Kidney (tissue), 14 donors: Measurements from ENCODE around the gene KCNJ5. TPM values are rescaled to one million over a fixed set of nuclear protein-coding genes. Genes with fewer than 3 reads are reported as not detected.

Experiments used
- DNase-seq, 5 donors: peaks; one replicate each; pipeline ENCODE4 v3.0.0-alpha.2; 2013 to 2020
- FAIRE-seq: peaks from 2 replicates; lab custom pipeline; 2012; peaks lifted over from hg19 to GRCh38; lab: Jason Lieb, UNC
- H3K27ac ChIP-seq, 2 donors: one replicate each; pipeline ENCODE4 v1.7.0; 2013; ENCODE audit warnings: low read depth in 2 of 2, low read length in 2 of 2, inconsistent platforms in 1 of 2
- H3K27me3 ChIP-seq: one replicate; pipeline ENCODE4 v1.7.1; 2013; ENCODE audit warnings: low read length, inconsistent platforms; ENCODE audit not compliant: control insufficient read depth, insufficient read depth
- H3K36me3 ChIP-seq, 3 donors: one replicate each; pipeline versions ENCODE4 v1.7.0 to v1.7.1; 2013; ENCODE audit warnings: low read length in 3 of 3, control low read depth in 1 of 3, inconsistent platforms in 1 of 3; ENCODE audit not compliant: insufficient read depth in 3 of 3, control insufficient read depth in 2 of 3
- H3K4me1 ChIP-seq, 3 donors: one replicate each; pipeline versions ENCODE4 v1.7.0 to v1.7.1; 2013; ENCODE audit warnings: low read length in 3 of 3, inconsistent platforms in 1 of 3, low read depth in 1 of 3; ENCODE audit not compliant: control insufficient read depth in 2 of 3, insufficient read depth in 2 of 3
- H3K4me3 ChIP-seq, 3 donors: one replicate each; pipeline versions ENCODE4 v1.7.0 to v1.8.1; 2013; ENCODE audit warnings: low read length in 3 of 3, control low read depth in 1 of 3, inconsistent platforms in 1 of 3
- H3K9ac ChIP-seq, 3 donors: one replicate each; pipeline versions ENCODE4 v1.7.0 to v1.7.1; 2013; ENCODE audit warnings: low read length in 3 of 3, control low read depth in 1 of 3, inconsistent platforms in 1 of 3
- H3K9me3 ChIP-seq, 3 donors: one replicate each; pipeline versions ENCODE4 v1.7.0 to v1.7.1; 2013; ENCODE audit warnings: low read length in 3 of 3, control low read depth in 1 of 3, inconsistent platforms in 1 of 3; ENCODE audit not compliant: control insufficient read depth in 2 of 3, insufficient read depth in 1 of 3
- CTCF ChIP-seq: IDR thresholded peaks from 3 replicates; pipeline ENCODE4 v1.5.1; 2012; ENCODE audit warnings: mild to moderate bottlenecking, moderate library complexity, borderline replicate concordance; ENCODE audit not compliant: insufficient read depth; ENCODE audit errors: extremely low read depth
- intact Hi-C: fragments of 100-400 bp; cut with DNase I; formaldehyde crosslinking; loops from one replicate; pipeline ENCODE4 v1.11.1; 2022
- polyA plus RNA-seq: library from polyadenylated mRNA; stranded (reverse); fragments of 350-450 nt; fragmentation: Illumina TruSeq; extraction: RNeasy Lipid Tissue Mini Kit (QIAGEN cat#74804); gene quantifications from one replicate; pipeline ENCODE4 v1.2.3, GENCODE V29; 2014; ENCODE audit warnings: low read depth, low replicate concordance; ENCODE audit not compliant: insufficient read depth
- total RNA-seq: library from RNA; stranded (reverse); fragmentation: NEBNext Ultra II Directional; extraction: Animal tissue kit (Norgen Biotek cat#: 25700); gene quantifications from one replicate; pipeline ENCODE4 v1.2.1, GENCODE V29; 2021
- donor health status: control.
- donor health status: control.
- donor health status: control.
- donor health status: control.
- donor health status: control.
- donor health status: DM: yes; HTN: yes; CAD: no.
- donor health status: Normal renal cell carcinoma (clear cell type).

KCNJ5 gene
- total and polyA plus RNA-seq, 2 donors from 2014 or later: 5.7 to 6.5 TPM

GRCh38 chr11:128927683-128928336 is 36.7 kb downstream of the KCNJ5 start:
- H3K9ac ChIP-seq: no peak overlapping the region
- H3K27ac ChIP-seq: no peak overlapping the region
- DNase-seq: no peak
- no peak overlapping the region for H3K4me3 ChIP-seq
- no peaks in the 10 kb centered on the region for H3K9me3 ChIP-seq
- H3K36me3 ChIP-seq: no peaks in the 10 kb centered on the region
- no peak for TF ChIP-seq CTCF
- intact Hi-C loops: no loop called here
- FAIRE-seq: no peak
- peaks cover 0 to 4% (median 0%) of the 10 kb centered on the region in 3 donors for H3K4me1 ChIP-seq
- no peaks in the 10 kb centered on the region for H3K27me3 ChIP-seq

- no peak for FAIRE-seq
- Histone ChIP-seq H3K36me3 (no peaks in the 10 kb centered on the region), H3K4me1 (peaks cover 0 to 4% (median 0%) of the 10 kb centered on the region in 3 donors), H3K9ac (no peak overlapping the region), H3K4me3 (no peak overlapping the region), H3K9me3 (no peaks in the 10 kb centered on the region), H3K27me3 (no peaks in the 10 kb centered on the region), H3K27ac (no peak overlapping the region)
- no peak for TF ChIP-seq CTCF
- no peak for DNase-seq
- intact Hi-C loops: no loop called here
Measured at GRCh38 chr11:128928400-128928799, 37.2 kb downstream of the KCNJ5 start.

GRCh38 chr11:128929468-128929867 is 38.3 kb downstream of the KCNJ5 start:
- no peaks in the 10 kb centered on the region for H3K9me3 ChIP-seq
- no peak for TF ChIP-seq CTCF
- no peak overlapping the region for H3K9ac ChIP-seq
- H3K4me3 ChIP-seq: no peak overlapping the region
- H3K27ac ChIP-seq: no peak overlapping the region
- DNase-seq: peak in 1 of 5 donors; percentile 32
- H3K4me1 ChIP-seq: peaks cover 0 to 4% (median 0%) of the 10 kb centered on the region in 3 donors
- intact Hi-C loops: no loop called here
- no peaks in the 10 kb centered on the region for H3K36me3 ChIP-seq
- H3K27me3 ChIP-seq: no peaks in the 10 kb centered on the region
- no peak for FAIRE-seq
